GM21717 (cell line): Measurements from ENCODE around the gene PDZD8.

ENCODE experiments used
- ATAC-seq: cut with Tn5 transposase; IDR thresholded peaks from one replicate; pipeline ENCODE4 v1.9.1; 2021; ENCODE audit warnings: mild to moderate bottlenecking, moderate library complexity; ENCODE audit not compliant: unreplicated experiment

The PDZD8 gene

DNA sequence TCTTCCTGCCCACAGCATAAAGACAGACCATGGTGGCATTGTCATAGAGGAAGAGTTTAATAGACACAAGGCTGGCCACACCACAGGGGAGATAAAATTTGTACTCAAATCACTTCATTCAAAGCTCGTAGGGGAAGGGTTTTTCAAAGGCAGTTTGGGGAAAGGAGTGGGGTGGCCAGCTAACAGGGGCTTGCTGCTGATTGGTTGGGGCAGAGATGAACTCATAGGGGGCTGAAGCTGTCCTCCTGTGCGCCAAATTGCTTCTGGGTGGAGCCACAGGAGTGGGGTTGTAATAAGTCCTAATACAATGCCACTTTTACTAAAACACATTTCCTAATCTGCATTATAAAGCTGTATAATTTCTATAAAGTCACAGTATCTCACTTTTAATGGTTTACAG lies 22.5 kb downstream of the PDZD8 start:
- ATAC-seq, result no peak

- no peak for ATAC-seq
Observed at GRCh38 chr10:117351996-117352395, 23.2 kb downstream of the PDZD8 start.

GRCh38 chr10:117351558-117351957 lies 23.7 kb downstream of the PDZD8 start:
- no peak for ATAC-seq

GRCh38 chr10:117350909-117351308 lies 24.3 kb downstream of the PDZD8 start:
- peak; percentile 88 for ATAC-seq

DNA sequence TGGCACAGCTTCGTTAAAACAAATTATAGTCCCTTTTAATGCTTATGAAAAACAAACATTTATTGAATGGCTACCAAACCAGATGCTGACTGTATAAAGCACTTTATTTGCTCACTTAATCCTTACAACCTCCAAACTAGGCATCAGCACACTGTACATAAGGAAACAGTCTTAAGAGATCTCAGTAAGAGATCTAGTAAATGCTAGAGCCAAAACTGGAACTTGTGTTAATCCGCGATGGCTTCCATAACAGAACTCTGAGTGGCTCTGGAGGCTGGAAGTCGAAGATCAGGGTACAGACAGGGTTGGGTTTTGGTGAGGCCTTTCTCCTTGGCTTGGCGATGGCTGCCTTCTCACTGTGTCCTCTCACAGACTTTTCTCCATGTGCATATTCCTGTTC lies 27.0 kb downstream of the PDZD8 start:
- no peak for ATAC-seq

DNA sequence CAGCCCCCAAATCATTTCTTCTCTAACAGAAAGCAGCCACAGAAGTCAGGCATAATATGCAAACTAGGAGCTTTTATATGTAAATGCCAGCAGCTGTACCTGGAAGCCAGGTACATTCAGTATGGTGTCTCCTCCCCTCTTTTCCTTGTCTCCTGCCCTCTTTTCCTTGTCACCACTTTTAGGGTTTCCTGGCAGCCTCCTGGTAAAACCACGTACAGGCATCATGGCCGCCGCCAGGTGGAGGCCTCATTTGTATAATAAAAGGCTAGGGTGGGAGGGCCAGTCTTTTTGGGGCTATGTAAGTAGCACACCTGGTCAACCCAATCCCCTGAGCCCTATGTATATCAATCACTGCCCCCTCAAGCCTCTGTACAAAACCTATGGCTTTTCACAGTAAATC lies 28.7 kb downstream of the PDZD8 start:
- ATAC-seq, result no peak

- no peak for ATAC-seq
Observed at GRCh38 chr10:117345143-117345542, 30.1 kb downstream of the PDZD8 start.

- no peak for ATAC-seq
Observed at GRCh38 chr10:117342641-117343040, 32.6 kb downstream of the PDZD8 start.

DNA sequence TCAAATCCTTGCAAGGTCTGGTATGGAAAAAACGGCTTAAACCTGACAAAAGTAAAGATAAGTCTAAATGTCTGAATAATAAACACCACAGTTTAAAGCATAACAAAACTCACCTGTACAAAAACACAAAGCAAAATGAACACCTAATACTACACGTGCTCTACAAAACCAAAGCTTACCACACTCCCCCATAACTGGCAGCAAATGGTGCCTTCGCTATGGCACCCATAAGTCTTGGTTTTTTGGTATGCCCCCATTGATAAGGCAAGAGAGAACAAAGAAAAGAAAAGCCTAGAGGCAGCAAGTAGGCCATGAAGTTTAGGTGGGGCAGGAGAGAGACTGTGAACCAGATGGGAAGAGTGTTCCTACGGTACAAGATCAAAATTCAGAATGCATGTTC lies 34.2 kb downstream of the PDZD8 start:
- no peak for ATAC-seq

DNA sequence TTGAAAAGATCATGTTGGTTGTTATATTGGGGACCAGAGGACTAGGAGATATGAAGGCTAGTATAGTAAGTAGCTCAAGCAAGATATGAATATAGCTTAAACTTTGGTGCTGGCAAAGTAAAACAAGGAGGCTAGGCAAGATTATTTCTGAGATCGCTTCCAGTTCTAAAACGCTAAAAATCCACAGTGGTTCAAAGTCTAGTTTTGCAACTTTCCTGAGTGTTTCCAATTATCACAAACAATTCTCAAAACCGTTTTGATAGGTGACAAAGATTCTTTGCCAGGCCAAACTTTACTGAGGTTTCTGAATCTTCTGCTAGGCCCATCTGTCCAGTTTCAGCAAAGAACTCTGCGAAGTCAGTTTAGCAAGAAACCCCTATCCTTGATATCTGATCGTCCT lies 35.3 kb downstream of the PDZD8 start:
- no peak for ATAC-seq

DNA sequence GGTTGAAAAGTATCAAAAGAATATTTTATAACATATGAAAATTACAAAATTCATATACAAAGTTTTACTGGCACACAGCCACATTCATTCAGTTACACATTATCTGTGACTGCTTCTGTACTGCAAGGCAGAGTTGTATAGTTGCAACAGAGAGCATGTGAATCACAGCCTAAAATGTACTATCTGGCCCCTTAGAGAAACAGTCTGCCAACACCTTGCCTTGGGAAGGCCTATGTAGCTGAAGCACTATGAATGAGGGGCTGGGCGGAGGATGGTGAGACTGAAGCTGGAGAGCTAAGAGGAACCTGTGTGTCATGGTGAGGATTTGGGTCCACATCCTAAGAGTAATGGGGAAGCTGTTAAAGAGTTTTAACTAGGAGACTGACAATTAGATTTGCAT lies 35.7 kb downstream of the PDZD8 start:
- ATAC-seq, result no peak

- no peak for ATAC-seq
Observed at GRCh38 chr10:117334926-117335325, 40.3 kb downstream of the PDZD8 start.

GRCh38 chr10:117334066-117334465 lies 41.2 kb downstream of the PDZD8 start:
- no peak for ATAC-seq

- no peak for ATAC-seq
Observed at GRCh38 chr10:117327262-117327661, 48.0 kb downstream of the PDZD8 start.

DNA sequence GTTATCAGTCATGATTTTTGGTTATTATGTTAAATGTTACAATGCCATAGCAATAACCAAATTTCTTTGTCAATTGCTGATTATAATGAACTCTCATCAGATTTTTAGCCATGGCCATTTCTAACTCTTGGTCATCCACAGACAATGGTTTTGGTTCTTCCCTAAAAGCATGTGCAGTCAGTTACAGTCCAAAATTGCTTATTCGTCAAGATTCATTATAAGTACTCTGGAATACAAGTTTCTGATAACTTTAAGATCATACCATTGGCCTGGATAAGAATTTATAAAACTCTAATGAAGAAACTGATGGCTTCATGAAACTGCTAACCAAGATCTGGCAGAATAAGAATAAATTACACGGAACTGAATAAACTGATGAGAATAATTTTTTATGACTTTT lies 50.9 kb downstream of the PDZD8 start:
- no peak for ATAC-seq

GRCh38 chr10:117322260-117322659 lies 53.0 kb downstream of the PDZD8 start:
- ATAC-seq, result no peak

- no peak for ATAC-seq
Observed at GRCh38 chr10:117320050-117320665, 55.1 kb downstream of the PDZD8 start.

- ATAC-seq, result no peak
Observed at GRCh38 chr10:117318909-117319308, 56.3 kb downstream of the PDZD8 start.

DNA sequence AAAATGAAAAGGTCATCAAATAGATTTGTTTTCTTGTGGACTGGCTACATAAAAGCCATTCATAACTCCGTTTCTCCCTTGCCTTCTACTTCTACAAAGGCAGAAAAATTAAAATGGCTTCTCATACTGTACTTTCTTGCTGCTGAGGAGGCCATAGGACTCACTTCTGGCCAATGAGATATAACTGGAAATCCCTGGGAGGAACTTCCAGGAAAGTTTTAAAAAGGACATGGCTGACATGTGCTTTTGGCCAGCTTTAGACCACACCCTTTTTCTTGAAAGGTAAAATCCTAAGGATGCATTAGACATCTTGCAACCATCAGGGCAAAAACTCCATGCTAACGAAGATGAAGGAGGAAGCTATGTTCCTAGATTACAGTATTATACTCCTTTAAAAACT lies 58.5 kb downstream of the PDZD8 start:
- ATAC-seq, result no peak

GRCh38 chr10:117313641-117314040 lies 61.6 kb downstream of the PDZD8 start:
- ATAC-seq, result no peak

- no peak for ATAC-seq
Observed at GRCh38 chr10:117312430-117312829, 62.8 kb downstream of the PDZD8 start.

DNA sequence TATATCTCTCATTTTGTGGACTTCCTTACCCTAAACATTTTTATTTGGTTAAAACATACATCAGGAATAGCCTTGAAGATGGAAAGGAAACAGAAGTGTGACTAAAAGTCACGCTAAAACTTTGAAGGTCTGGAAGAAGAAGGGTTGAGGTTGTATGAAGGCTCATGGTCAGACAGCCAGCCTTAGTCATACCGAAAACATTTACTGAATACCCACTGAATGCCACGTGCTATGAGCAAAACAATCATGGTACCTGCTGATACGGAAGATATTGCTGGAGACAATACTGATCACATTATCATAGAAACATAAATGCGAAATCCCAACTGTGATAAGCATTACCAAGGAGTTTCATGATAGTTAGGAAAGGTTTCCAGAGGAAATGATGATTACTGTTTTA lies 64.0 kb downstream of the PDZD8 start:
- no peak for ATAC-seq

DNA sequence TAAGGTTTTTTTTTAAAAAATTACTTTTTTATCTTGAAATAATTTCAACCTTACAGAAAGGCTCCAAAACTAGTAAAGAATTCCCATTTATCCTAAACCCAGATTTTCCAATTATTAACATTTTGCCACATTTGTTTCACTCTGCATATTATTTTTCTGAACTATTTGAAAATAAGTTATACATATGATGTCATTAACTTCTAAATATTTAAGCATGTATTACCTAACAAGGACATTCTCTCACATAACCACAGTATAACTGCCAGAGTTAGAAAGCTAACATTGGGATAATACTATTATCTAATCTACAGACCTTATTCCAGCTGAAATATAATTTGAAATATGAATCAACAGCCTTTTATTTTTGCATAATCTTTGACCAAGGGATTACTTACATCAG lies 68.6 kb downstream of the PDZD8 start:
- no peak for ATAC-seq
